Measurements from ENCODE around the gene RTP3.

RTP3 gene

GRCh38 chr3:46508850-46509591 is 11.2 kb downstream of the RTP3 start:
- DNase-seq (ENCODE audit: low spot score) = no peak
- Histone ChIP-seq H3K23ac (ENCODE audit: low read depth, low read length, poor library complexity) (no peak overlapping the region), H3K18ac (ENCODE audit: low read length) (no peak overlapping the region), H3K27ac (replicated peaks; ENCODE audit: low read length) (no peak overlapping the region), H3K4me3 (ENCODE audit: low read length in 2 of 2) (no peak overlapping the region), H2BK12ac (ENCODE audit: low read length) (no peak overlapping the region), H3K9me3 (replicated peaks in 1 of 2; ENCODE audit: control insufficient read depth in 2 of 2, insufficient read depth in 1 of 2, low read depth in 1 of 2, low read length in 2 of 2) (no peaks in the 10 kb centered on the region), H3K4me1 (ENCODE audit: control insufficient read depth in 2 of 2, insufficient read depth in 1 of 2, low read depth in 1 of 2, low read length in 2 of 2) (peaks cover 0 to 1% of the 10 kb centered on the region in 2 donors), H3K36me3 (replicated peaks in 1 of 2; ENCODE audit: control insufficient read depth in 2 of 2, insufficient read depth in 2 of 2, low read length in 2 of 2) (no peaks in the 10 kb centered on the region), H2BK120ac (ENCODE audit: low read depth, low read length) (no peak overlapping the region), H3K27me3 (ENCODE audit: control insufficient read depth in 3 of 3, insufficient read depth in 3 of 3, low read depth in 1 of 3, low read length in 3 of 3) (no peaks in the 10 kb centered on the region), H3K14ac (ENCODE audit: low read length) (no peak overlapping the region), H2BK15ac (ENCODE audit: low read length) (no peak overlapping the region), H2AK5ac (ENCODE audit: low read depth, low read length) (no peak overlapping the region), H2AFZ (ENCODE audit: low read length) (no peak overlapping the region), H4K8ac (ENCODE audit: low read depth, low read length) (no peak overlapping the region), H3K79me1 (ENCODE audit: low read depth, low read length) (no peaks in the 10 kb centered on the region), H4K91ac (ENCODE audit: low read depth, low read length, poor library complexity) (no peak overlapping the region), H3K9ac (ENCODE audit: low read depth, low read length, poor library complexity) (no peak overlapping the region), H3K4ac (ENCODE audit: low read length) (no peak overlapping the region), H2BK5ac (ENCODE audit: low read length) (no peak overlapping the region), H3K4me2 (ENCODE audit: insufficient read depth, low read length, poor library complexity, severe bottlenecking) (no peak overlapping the region)
- WGBS, 2 donors (ENCODE audit: extremely low coverage in 2 of 2, insufficient read length in 2 of 2, insufficient replicate concordance in 1 of 2) = no CpG with 5 or more reads among the region's 4 CpGs

DNA sequence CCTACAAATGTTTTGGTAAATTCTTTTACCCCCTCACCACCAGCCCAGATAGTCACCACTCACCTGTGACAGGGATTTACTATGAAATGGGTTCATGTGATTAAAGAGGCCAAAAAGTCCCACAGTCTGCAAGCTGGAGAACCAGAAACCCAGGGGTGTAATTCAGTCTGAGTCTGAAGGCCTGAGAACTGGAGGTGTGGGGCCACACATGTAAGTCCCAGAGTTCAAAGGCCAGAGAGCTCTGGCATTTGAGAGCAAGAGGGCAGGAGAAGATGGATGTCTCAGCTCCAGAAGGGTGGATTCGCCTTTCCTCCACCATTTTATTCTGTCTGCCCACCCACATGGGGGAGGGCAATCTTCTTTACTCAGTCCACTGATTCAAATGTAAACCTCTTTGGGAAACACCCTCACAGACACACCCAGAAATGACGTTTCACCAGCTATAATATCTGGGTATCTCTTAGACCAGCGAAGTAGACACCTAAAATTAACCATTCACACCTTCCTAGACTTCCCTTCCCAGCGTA is 11.9 kb downstream of the RTP3 start:
- no peak overlapping the region for H2BK5ac ChIP-seq (ENCODE audit: low read length)
- H3K27ac ChIP-seq (replicated peaks; ENCODE audit: low read length) = no peak overlapping the region

GRCh38 chr3:46512191-46512749 is 14.5 kb downstream of the RTP3 start:
- WGBS, 2 donors (ENCODE audit: extremely low coverage in 2 of 2, insufficient read length in 2 of 2, insufficient replicate concordance in 1 of 2) = no CpG with 5 or more reads among the region's 2 CpGs
- H2AFZ ChIP-seq (ENCODE audit: low read length) = no peak overlapping the region
- no peak overlapping the region for H3K4ac ChIP-seq (ENCODE audit: low read length)

More for the DNA sequence above, 11.9 kb downstream of the RTP3 start:
- Histone ChIP-seq H2BK15ac (ENCODE audit: low read length) (no peak overlapping the region), H3K23ac (ENCODE audit: low read depth, low read length, poor library complexity) (no peak overlapping the region), H2BK12ac (ENCODE audit: low read length) (no peak overlapping the region), H2AK5ac (ENCODE audit: low read depth, low read length) (no peak overlapping the region), H3K27me3 (ENCODE audit: control insufficient read depth in 3 of 3, insufficient read depth in 3 of 3, low read depth in 1 of 3, low read length in 3 of 3) (no peaks in the 10 kb centered on the region), H3K9me3 (replicated peaks in 1 of 2; ENCODE audit: control insufficient read depth in 2 of 2, insufficient read depth in 1 of 2, low read depth in 1 of 2, low read length in 2 of 2) (no peaks in the 10 kb centered on the region), H3K4ac (ENCODE audit: low read length) (no peak overlapping the region), H3K9ac (ENCODE audit: low read depth, low read length, poor library complexity) (no peak overlapping the region), H4K8ac (ENCODE audit: low read depth, low read length) (no peak overlapping the region), H3K36me3 (replicated peaks in 1 of 2; ENCODE audit: control insufficient read depth in 2 of 2, insufficient read depth in 2 of 2, low read length in 2 of 2) (no peaks in the 10 kb centered on the region), H3K79me1 (ENCODE audit: low read depth, low read length) (no peaks in the 10 kb centered on the region), H2BK120ac (ENCODE audit: low read depth, low read length) (no peak overlapping the region), H3K18ac (ENCODE audit: low read length) (no peak overlapping the region), H4K91ac (ENCODE audit: low read depth, low read length, poor library complexity) (no peak overlapping the region), H2AFZ (ENCODE audit: low read length) (no peak overlapping the region), H3K14ac (ENCODE audit: low read length) (no peak overlapping the region), H3K4me2 (ENCODE audit: insufficient read depth, low read length, poor library complexity, severe bottlenecking) (no peak overlapping the region), H3K4me3 (ENCODE audit: low read length in 2 of 2) (no peak overlapping the region), H3K4me1 (ENCODE audit: control insufficient read depth in 2 of 2, insufficient read depth in 1 of 2, low read depth in 1 of 2, low read length in 2 of 2) (peaks cover 0 to 1% of the 10 kb centered on the region in 2 donors)
- whole genome bisulfite sequencing, 2 donors (ENCODE audit: extremely low coverage in 2 of 2, insufficient read length in 2 of 2, insufficient replicate concordance in 1 of 2) = no CpG with 5 or more reads among the region's 4 CpGs
- no peak for DNase-seq (ENCODE audit: low spot score)

DNA sequence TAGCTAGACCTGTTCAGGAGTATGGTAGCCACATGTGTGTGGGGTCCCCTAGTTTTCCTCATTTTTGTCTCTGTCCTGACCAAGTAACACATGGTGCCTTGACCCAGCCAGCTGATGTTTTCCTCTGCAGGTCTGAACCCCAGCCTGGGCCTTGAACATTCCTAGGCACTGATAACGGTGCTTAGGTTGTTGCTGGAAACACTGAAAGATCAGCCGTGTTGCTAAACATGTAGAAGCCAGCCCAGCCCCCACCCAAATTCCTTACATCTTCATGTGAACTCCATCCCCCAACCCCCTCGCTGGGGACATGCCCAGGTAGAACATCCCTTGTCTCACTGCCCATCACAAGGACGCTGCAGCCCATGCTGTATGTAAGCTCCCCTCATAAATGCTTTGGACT is 18.7 kb downstream of the RTP3 start:
- Histone ChIP-seq H2AK5ac (ENCODE audit: low read depth, low read length) (no peak overlapping the region), H3K4me1 (ENCODE audit: control insufficient read depth in 2 of 2, insufficient read depth in 1 of 2, low read depth in 1 of 2, low read length in 2 of 2) (no peaks in the 10 kb centered on the region), H3K18ac (ENCODE audit: low read length) (no peak overlapping the region), H3K9me3 (replicated peaks in 1 of 2; ENCODE audit: control insufficient read depth in 2 of 2, insufficient read depth in 1 of 2, low read depth in 1 of 2, low read length in 2 of 2) (no peaks in the 10 kb centered on the region), H2BK15ac (ENCODE audit: low read length) (no peak overlapping the region), H4K91ac (ENCODE audit: low read depth, low read length, poor library complexity) (no peak overlapping the region), H3K27ac (replicated peaks; ENCODE audit: low read length) (no peak overlapping the region), H3K4ac (ENCODE audit: low read length) (no peak overlapping the region), H3K14ac (ENCODE audit: low read length) (no peak overlapping the region), H3K23ac (ENCODE audit: low read depth, low read length, poor library complexity) (no peak overlapping the region), H2BK120ac (ENCODE audit: low read depth, low read length) (no peak overlapping the region), H3K9ac (ENCODE audit: low read depth, low read length, poor library complexity) (no peak overlapping the region), H2AFZ (ENCODE audit: low read length) (no peak overlapping the region), H3K27me3 (ENCODE audit: control insufficient read depth in 3 of 3, insufficient read depth in 3 of 3, low read depth in 1 of 3, low read length in 3 of 3) (no peaks in the 10 kb centered on the region), H2BK12ac (ENCODE audit: low read length) (no peak overlapping the region), H3K36me3 (replicated peaks in 1 of 2; ENCODE audit: control insufficient read depth in 2 of 2, insufficient read depth in 2 of 2, low read length in 2 of 2) (no peaks in the 10 kb centered on the region), H4K8ac (ENCODE audit: low read depth, low read length) (no peak overlapping the region), H3K79me1 (ENCODE audit: low read depth, low read length) (no peaks in the 10 kb centered on the region), H3K4me3 (ENCODE audit: low read length in 2 of 2) (no peak overlapping the region), H2BK5ac (ENCODE audit: low read length) (no peak overlapping the region), H3K4me2 (ENCODE audit: insufficient read depth, low read length, poor library complexity, severe bottlenecking) (no peak overlapping the region)
- no CpG with 5 or more reads among the region's 4 CpGs for WGBS, 2 donors (ENCODE audit: extremely low coverage in 2 of 2, insufficient read length in 2 of 2, insufficient replicate concordance in 1 of 2)
- DNase-seq (ENCODE audit: low spot score) = no peak

More at GRCh38 chr3:46512191-46512749, 14.5 kb downstream of the RTP3 start:
- Histone ChIP-seq H2BK120ac (ENCODE audit: low read depth, low read length) (no peak overlapping the region), H3K79me1 (ENCODE audit: low read depth, low read length) (no peaks in the 10 kb centered on the region), H4K91ac (ENCODE audit: low read depth, low read length, poor library complexity) (no peak overlapping the region), H2BK12ac (ENCODE audit: low read length) (no peak overlapping the region), H3K36me3 (replicated peaks in 1 of 2; ENCODE audit: control insufficient read depth in 2 of 2, insufficient read depth in 2 of 2, low read length in 2 of 2) (no peaks in the 10 kb centered on the region), H2BK5ac (ENCODE audit: low read length) (no peak overlapping the region), H3K18ac (ENCODE audit: low read length) (no peak overlapping the region), H3K4me3 (ENCODE audit: low read length in 2 of 2) (no peak overlapping the region), H3K4me1 (ENCODE audit: control insufficient read depth in 2 of 2, insufficient read depth in 1 of 2, low read depth in 1 of 2, low read length in 2 of 2) (no peaks in the 10 kb centered on the region), H3K27me3 (ENCODE audit: control insufficient read depth in 3 of 3, insufficient read depth in 3 of 3, low read depth in 1 of 3, low read length in 3 of 3) (no peaks in the 10 kb centered on the region), H4K8ac (ENCODE audit: low read depth, low read length) (no peak overlapping the region), H3K4me2 (ENCODE audit: insufficient read depth, low read length, poor library complexity, severe bottlenecking) (no peak overlapping the region), H2AK5ac (ENCODE audit: low read depth, low read length) (no peak overlapping the region), H3K27ac (replicated peaks; ENCODE audit: low read length) (no peak overlapping the region), H3K9ac (ENCODE audit: low read depth, low read length, poor library complexity) (no peak overlapping the region), H3K14ac (ENCODE audit: low read length) (no peak overlapping the region), H3K23ac (ENCODE audit: low read depth, low read length, poor library complexity) (no peak overlapping the region), H3K9me3 (replicated peaks in 1 of 2; ENCODE audit: control insufficient read depth in 2 of 2, insufficient read depth in 1 of 2, low read depth in 1 of 2, low read length in 2 of 2) (no peaks in the 10 kb centered on the region), H2BK15ac (ENCODE audit: low read length) (no peak overlapping the region)
- DNase-seq (ENCODE audit: low spot score) = no peak
